Neural progenitor cell (in vitro differentiated cells): ENCODE data around the gene SLC5A10.

Experiments used
- CTCF ChIP-seq: fragments of 200-600 bp; sonication (generic); IDR thresholded peaks from 2 replicates; pipeline ENCODE4 v1.5.1; 2017; ENCODE audit warnings: antibody characterized with exemption, mild to moderate bottlenecking
- EZH2 ChIP-seq: fragments of 200-600 bp; sonication (generic); IDR thresholded peaks from 2 replicates; pipeline ENCODE4 v1.6.1; 2017; ENCODE audit warnings: antibody characterized with exemption, mild to moderate bottlenecking, moderate library complexity
- EZH2phosphoT487 ChIP-seq: fragments of 200-600 bp; sonication (generic); IDR thresholded peaks from 2 replicates; pipeline ENCODE4 v1.6.1; 2017; ENCODE audit warnings: antibody characterized with exemption

- TF ChIP-seq CTCF (no peak), EZH2 (no peak), EZH2phosphoT487 (no peak)
Measured at GRCh38 chr17:18953231-18953728, 1.3 kb downstream of the SLC5A10 start.
